IPS DF 6.9 (cell line): ENCODE results near the gene WHRN.

Experiments
- DNase-seq: peaks from one replicate; pipeline ENCODE4 v3.0.0-alpha.2; 2013; ENCODE audit warnings: low read depth, low spot score
- H3K27ac ChIP-seq: one replicate; pipeline ENCODE4 v1.5.1; 2013; ENCODE audit warnings: low read length, control low read depth
- H3K27me3 ChIP-seq: 2 replicates; pipeline ENCODE4 v1.6.1; 2013; ENCODE audit warnings: mild to moderate bottlenecking, low read length; ENCODE audit not compliant: control insufficient read depth, insufficient read depth
- H3K36me3 ChIP-seq: 2 replicates; pipeline ENCODE4 v1.6.1; 2013; ENCODE audit warnings: low read length; ENCODE audit not compliant: control insufficient read depth, insufficient read depth
- H3K4me1 ChIP-seq: 2 replicates; pipeline ENCODE4 v1.6.1; 2013; ENCODE audit warnings: low read length; ENCODE audit not compliant: control insufficient read depth, insufficient read depth
- H3K4me3 ChIP-seq: 2 replicates; pipeline ENCODE4 v1.5.1; 2013; ENCODE audit warnings: mild to moderate bottlenecking, low read length
- H3K9me3 ChIP-seq: 2 replicates; pipeline ENCODE4 v1.6.1; 2013; ENCODE audit warnings: low read length, inconsistent platforms; ENCODE audit not compliant: control insufficient read depth, insufficient read depth
- WGBS: extraction: QIAGEN DNeasy Blood & Tissue Kit; methylation state at CpG from one replicate; pipeline ENCODE4 v1.1.7; 2013; ENCODE audit warnings: mixed read lengths, missing lambda C conversion rate; ENCODE audit not compliant: insufficient read length, insufficient coverage; 5-methylcytosine and 5-hydroxymethylcytosine counted together

WHRN gene

DNA sequence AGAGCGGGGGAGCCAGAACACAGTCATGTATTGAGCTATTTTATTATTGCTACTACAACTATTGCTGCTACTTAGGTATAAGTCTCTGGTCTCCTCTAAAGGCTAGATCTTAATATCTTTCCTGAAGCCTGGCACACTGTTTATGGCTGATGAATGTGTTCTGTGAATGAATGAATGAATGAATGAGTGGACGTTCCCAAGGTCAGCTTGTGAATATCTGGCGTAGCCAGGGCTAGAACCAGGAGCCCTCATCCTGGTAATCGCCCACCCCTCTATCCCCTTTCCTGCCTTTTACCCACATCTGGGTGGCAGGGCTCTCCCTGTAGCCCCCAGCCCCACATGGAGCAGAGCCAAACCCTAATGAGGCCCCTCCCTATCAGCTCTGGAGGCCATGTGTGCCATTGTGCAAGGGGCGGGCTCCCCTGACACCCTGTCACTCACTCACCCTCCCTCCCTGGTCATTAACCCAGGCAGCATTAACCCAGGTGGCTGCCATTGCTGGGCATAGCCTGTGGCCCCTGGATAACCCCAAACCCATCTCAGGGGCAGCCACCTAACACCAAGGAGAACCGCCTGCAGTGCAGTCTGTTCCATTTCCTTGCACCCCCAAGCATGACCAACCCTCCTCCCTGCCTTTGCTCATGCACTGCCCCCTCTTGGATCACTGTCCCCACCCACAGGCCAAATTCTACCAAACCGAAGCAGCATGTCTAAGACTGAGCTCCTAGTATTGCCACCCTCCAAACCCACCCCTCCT is 115.5 kb downstream of the WHRN start:
- H3K27me3 ChIP-seq: no peaks in the 10 kb centered on the region
- no peak overlapping the region for H3K27ac ChIP-seq
- no peak overlapping the region for H3K4me3 ChIP-seq
- peaks cover 20% of the 10 kb centered on the region for H3K4me1 ChIP-seq
- WGBS: no CpG with 5 or more reads among the region's 7 CpGs
- no peaks in the 10 kb centered on the region for H3K9me3 ChIP-seq
- H3K36me3 ChIP-seq: no peaks in the 10 kb centered on the region
- no peak for DNase-seq

DNA sequence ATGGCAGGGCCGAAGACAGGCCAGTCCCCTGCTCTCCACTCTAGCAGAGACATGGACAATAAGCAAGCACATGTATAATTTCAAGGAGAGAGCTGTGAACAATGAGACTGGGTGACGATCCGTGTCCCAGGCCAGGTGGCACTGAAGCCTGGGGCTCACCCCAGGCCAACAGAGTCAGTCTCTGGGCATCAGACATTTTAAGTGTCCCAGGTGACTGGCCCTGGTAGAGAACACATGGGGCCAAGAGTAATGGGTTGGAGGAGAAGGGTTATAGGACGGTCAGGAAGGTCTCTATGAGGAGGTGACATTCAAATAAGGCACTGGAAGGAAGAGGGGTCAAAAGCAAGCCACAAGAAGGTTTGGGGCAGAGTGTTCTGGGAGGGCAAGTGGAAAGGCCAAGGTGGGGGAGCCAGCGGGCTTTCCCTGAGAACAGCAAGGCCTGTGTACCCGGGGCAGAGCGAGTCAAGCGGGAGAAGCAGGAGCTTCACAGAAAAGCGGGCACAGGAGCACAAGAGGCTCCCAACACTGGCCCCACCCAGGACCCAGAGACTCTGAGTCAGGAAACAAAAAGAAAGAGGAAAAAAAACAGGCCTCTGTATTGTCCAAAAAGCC is 116.4 kb downstream of the WHRN start:
- DNase-seq: no peak
- Histone ChIP-seq H3K27me3 (no peaks in the 10 kb centered on the region), H3K27ac (no peak overlapping the region), H3K9me3 (no peaks in the 10 kb centered on the region), H3K36me3 (no peaks in the 10 kb centered on the region), H3K4me3 (no peak overlapping the region), H3K4me1 (peaks cover 20% of the 10 kb centered on the region)
- WGBS: no CpG with 5 or more reads among the region's 9 CpGs

DNA sequence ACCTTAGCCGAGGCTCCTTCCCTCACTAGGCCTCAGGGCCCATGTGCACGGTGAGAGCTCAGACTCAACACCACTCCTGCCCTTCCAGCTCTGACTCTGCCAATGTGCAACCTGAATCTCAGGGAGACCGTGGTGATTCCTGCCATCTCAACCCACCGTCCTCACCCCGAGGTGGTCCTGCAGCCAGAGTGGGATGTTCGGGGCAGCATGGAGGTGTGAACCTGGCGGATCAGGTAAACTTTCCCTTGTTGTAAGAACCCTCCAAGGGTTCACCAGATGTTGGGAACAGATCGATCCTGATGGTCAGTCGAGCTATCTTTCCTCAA is 117.0 kb downstream of the WHRN start:
- DNase-seq: no peak
- Histone ChIP-seq H3K9me3 (no peaks in the 10 kb centered on the region), H3K4me3 (no peak overlapping the region), H3K36me3 (no peaks in the 10 kb centered on the region), H3K27ac (no peak overlapping the region), H3K4me1 (peaks cover 21% of the 10 kb centered on the region), H3K27me3 (no peaks in the 10 kb centered on the region)
- no CpG with 5 or more reads among the region's 9 CpGs for WGBS

DNA sequence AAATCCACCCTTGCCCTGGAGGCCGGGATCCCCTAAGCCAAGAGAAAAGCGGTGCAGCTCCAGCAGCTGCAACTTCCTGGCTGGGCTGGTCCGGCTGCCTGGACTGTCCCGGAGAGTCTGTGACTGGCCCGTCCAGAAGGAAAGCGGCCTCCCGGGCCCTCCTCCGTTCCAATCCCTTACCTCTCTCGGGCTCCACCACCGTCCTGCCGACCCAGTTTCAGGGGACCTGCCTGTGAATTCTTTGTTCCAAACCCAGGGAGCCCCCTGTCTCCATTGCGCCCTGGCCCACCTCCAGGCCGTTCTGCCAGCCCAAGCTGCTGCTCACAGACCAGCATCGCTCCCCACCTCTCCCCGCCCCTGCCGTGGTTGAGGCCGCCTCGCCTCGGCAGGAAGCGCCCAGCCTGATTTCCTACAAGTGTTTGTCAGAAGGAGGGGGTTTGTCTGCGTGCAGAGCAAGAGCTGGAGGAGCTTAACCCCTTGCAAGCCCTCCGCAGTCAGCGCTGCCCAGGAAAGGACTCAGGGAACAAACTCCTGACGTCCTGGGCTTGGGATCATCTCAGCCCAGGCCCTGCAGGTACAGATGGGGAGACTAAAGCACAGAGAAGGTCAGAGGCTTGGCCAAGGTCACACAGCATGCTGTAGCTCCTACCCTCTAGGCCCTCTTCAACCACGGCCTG is 117.5 kb downstream of the WHRN start, which contains the start of gene AKNA:
Gene AKNA, minus strand, starts transcription at position 303 of the 677 bp plus-strand sequence. CDS start 6,649 bp downstream, outside the sequence.
- Histone ChIP-seq H3K27me3 (no peaks in the 10 kb centered on the region), H3K9me3 (no peaks in the 10 kb centered on the region), H3K4me1 (peaks cover 23% of the 10 kb centered on the region), H3K4me3 (no peak within 1 kb of the TSS), H3K27ac (no peak within 1 kb of the TSS), H3K36me3 (no peaks in the 10 kb centered on the region)
- WGBS: no CpG with 5 or more reads among the region's 25 CpGs
- no peak for DNase-seq

DNA sequence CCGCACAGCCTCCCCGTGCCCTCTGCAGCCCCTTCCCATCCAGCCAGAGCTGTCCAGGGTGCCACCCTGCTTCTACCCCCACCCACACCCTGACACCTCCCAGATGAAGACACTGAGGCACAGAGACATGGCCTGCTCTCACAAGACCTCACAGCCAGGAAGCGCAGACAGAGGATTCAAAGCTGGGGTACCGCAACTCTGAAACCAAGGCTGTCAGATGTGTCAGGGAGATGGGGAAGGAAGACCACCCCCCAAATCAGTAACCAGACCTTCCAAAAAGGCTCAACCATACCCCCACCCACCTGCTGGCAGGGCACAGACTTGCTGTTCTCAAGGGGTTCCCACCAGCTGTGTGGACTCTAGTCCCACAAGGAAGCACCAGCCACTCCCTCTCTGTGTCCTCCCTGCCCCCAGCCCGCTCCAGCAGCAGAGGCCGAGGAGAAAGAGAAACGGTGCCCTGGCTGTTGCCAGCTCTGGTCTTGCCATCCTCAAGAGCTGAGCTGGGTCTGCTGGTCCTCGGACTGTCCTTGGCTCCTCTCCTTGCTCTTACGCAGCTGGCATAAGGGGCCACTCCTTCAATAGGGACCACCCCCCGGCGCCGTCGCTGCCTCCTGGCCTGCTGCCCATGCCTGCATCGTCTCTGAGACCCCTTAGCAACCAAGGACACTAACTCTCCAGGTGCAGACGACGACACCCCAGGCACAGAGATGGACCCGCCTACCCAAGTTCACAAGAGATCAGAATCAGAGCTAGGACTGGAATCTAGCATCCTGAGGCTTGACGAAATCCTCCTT is 118.2 kb downstream of the WHRN start:
- no peaks in the 10 kb centered on the region for H3K9me3 ChIP-seq
- no peak overlapping the region for H3K27ac ChIP-seq
- H3K4me3 ChIP-seq: no peak overlapping the region
- H3K27me3 ChIP-seq: no peaks in the 10 kb centered on the region
- no CpG with 5 or more reads among the region's 18 CpGs for WGBS
- no peak for DNase-seq
- H3K36me3 ChIP-seq: no peaks in the 10 kb centered on the region
- peaks cover 23% of the 10 kb centered on the region for H3K4me1 ChIP-seq

DNA sequence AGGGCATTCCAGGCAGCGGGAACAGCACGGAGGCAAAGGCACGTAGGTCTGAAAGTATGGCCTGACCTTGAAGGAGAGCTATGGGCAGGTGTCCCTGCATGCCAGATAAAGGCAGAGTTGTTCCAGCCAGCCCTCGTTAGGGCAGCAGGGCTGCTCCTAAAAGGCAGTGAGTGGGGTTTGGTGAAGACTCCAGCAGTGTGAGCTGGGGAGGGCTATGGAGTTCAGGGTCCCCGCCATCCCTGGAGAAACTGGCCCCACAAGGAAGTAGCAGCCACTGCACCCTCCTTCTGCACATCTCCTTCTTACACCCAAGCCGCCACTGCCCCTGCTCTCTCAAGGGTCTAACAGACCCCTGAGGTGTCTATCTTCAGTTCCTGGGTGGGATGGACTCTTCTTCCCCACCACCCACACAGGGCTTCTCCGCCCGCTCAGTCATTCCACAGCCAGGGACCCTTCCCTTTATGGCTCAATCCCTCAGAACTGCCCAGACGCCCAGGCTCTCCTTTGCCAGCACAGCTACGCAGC is 118.8 kb downstream of the WHRN start:
- H3K27me3 ChIP-seq: no peaks in the 10 kb centered on the region
- no peaks in the 10 kb centered on the region for H3K36me3 ChIP-seq
- H3K4me3 ChIP-seq: no peak overlapping the region
- WGBS: no CpG with 5 or more reads among the region's 10 CpGs
- DNase-seq: no peak
- H3K27ac ChIP-seq: no peak overlapping the region
- H3K4me1 ChIP-seq: peaks cover 24% of the 10 kb centered on the region
- no peaks in the 10 kb centered on the region for H3K9me3 ChIP-seq

DNA sequence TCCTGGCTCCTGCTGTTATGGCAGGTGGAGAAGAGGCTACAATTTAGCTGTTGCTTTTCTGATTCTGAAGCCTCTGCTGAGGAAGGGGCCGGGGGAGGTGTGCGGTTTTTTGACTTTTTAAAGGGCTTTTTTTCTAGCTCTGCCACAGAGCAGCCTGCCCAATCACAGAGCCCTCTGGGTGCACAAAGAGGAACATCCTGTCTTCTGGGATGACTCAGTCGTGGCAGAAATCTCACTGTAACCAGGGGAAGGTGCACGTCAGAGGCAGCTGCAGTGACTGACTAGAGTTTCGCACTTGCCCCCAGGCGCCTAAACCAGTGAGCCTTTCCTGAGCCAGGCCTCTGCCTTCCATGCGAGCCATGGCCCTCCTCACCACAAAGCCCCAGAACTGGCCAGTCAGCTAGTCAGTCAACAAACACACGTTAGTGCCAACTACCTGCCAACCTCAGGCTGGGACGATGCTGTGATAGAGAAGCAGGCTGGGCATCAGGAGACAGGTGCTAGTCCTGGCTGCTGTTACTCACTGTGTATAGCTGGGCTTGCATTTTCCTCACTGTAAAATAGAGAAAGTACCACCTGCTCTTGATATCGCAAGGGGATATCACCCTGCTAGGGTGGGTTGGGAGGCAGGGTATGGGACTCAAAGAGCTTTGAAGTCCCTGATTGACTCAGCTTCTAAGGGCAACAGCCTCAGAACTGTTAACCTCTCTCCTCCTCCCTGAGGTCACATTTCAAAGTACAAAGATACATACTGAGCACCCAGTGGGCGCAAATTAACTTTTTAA is 119.7 kb downstream of the WHRN start:
- Histone ChIP-seq H3K36me3 (no peaks in the 10 kb centered on the region), H3K27ac (no peak overlapping the region), H3K4me1 (peaks cover 24% of the 10 kb centered on the region), H3K9me3 (no peaks in the 10 kb centered on the region), H3K27me3 (no peaks in the 10 kb centered on the region), H3K4me3 (no peak overlapping the region)
- WGBS: no CpG with 5 or more reads among the region's 11 CpGs
- DNase-seq: no peak

DNA sequence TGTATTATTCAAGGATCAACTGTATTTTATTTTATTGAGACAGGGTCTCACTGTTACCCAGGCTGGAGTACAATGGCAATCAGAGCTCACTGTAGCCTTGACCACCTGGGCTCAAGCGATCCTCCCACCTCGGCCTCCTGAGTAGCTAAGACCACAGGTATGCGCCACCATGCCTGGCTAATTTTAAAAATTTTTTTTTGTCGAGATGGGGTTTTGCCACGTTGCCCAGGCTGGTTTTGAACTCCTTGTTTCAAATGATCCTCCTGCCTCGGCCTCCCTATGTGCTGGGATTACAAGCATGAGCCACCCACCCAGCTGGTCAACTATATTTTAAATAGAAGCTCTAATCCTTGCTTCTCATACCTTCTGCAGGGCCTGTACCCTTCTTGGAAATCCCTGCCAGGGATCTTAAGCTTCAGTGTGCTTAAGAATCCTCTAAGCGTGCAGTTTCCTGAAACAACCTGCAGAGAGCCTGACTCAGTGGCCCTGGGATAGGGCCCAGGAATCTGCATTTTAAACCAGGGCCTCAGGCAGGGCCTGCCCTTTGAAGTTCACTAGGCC is 120.4 kb downstream of the WHRN start:
- Histone ChIP-seq H3K27ac (no peak overlapping the region), H3K4me3 (no peak overlapping the region), H3K36me3 (no peaks in the 10 kb centered on the region), H3K9me3 (no peaks in the 10 kb centered on the region), H3K27me3 (no peaks in the 10 kb centered on the region), H3K4me1 (peaks cover 24% of the 10 kb centered on the region)
- WGBS: no CpG with 5 or more reads among the region's 7 CpGs
- DNase-seq: no peak

DNA sequence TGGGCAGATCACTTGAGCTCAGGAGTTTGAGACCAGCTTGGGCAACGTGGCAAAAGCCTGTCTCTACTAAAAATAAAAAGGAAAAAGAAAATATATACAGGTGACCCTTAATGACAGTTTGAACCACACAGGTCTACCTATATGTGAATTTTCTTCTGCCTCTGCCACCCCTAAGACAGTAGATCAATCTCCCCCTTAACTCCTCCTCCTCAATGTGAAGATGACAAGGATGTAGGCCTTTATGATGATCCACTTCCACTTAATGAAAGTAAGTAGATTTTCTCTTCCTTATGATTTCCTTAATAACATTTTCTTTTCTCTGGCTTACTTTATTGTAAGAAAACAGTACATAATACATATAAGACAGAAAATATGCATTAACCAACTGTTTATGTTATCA is 120.9 kb downstream of the WHRN start:
- Histone ChIP-seq H3K27ac (no peak overlapping the region), H3K4me1 (peaks cover 24% of the 10 kb centered on the region), H3K36me3 (no peaks in the 10 kb centered on the region), H3K9me3 (no peaks in the 10 kb centered on the region), H3K4me3 (no peak overlapping the region), H3K27me3 (no peaks in the 10 kb centered on the region)
- no peak for DNase-seq
- WGBS: no CpG with 5 or more reads among the region's 1 CpG
